Stomach (tissue), 4 donors: ENCODE data around the gene WDR82.

Experiments used
- EP300 ChIP-seq: sonication (generic); formaldehyde crosslinking; IDR thresholded peaks from one replicate; pipeline ENCODE4 v1.6.1; 2017; ENCODE audit warnings: antibody characterized with exemption
- POLR2AphosphoS5 ChIP-seq, 3 donors: sonication (generic); formaldehyde crosslinking; IDR thresholded peaks; one replicate each; pipeline ENCODE4 v1.6.1; 2016; ENCODE audit warnings: antibody characterized with exemption in 3 of 3

DNA sequence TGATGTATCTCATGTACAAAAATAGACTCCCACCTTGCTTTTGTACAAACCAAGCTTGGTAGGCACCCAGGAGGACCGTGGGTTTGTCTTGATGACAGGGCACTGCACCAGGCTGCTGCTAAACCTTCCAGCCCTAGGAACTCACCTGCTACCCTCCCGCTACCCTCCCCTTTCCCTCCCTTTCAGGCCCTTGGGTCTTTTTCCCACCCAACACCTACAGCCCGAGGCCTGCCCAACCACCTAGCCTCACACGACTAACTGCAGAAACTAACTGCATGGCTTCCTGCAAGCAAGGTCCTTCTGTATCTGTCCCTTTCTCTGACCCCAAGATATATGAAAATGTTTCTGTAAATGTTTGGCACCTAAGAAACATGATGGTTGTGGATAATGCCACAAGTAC lies 21.8 kb downstream of the WDR82 start:
- TF ChIP-seq POLR2AphosphoS5 (IDR thresholded peaks at IDR 0.05), result no peak
- TF ChIP-seq EP300, result no peak
